Measurements from ENCODE around the gene RAD51. TPM values are rescaled to one million over a fixed set of nuclear protein-coding genes. Genes with fewer than 3 reads are reported as not detected.

RAD51 gene
- total and polyA plus RNA-seq, 9 donors: 0.41 to 2.5 (median 0.73) TPM; not detected in 3

GRCh38 chr15:40767838-40768500 is 73.0 kb downstream of the RAD51 start:
- WGBS, 3 donors: 83 to 89% (median 86%) methylated on average over 29 of the region's 29 CpGs
- H3K4me3 ChIP-seq: no peak overlapping the region
- no peaks in the 10 kb centered on the region for H3K27me3 ChIP-seq
- H3K36me3 ChIP-seq: no peaks in the 10 kb centered on the region
- no peak for DNase-seq
- H3K27ac ChIP-seq: no peak overlapping the region
- H3K9me3 ChIP-seq: no peaks in the 10 kb centered on the region
- TF ChIP-seq POLR2A (IDR thresholded peaks at IDR 0.05) (no peak), CTCF (IDR thresholded peaks at IDR 0.05) (no peak), EP300 (IDR thresholded peaks at IDR 0.05) (no peak)
- H3K4me1 ChIP-seq (ENCODE audit: insufficient read depth): peaks cover 7% of the 10 kb centered on the region
- intact Hi-C loops (cut with DNase I): no loop called here

- no peak overlapping the region for H3K27ac ChIP-seq
- H3K36me3 ChIP-seq: no peaks in the 10 kb centered on the region
- intact Hi-C loops (cut with DNase I): no loop called here
- H3K27me3 ChIP-seq: no peaks in the 10 kb centered on the region
- 71 to 77% (median 76%) methylated on average over 19 to 21 of the region's 21 CpGs for WGBS, 3 donors
- H3K4me1 ChIP-seq (ENCODE audit: insufficient read depth): peaks cover 4% of the 10 kb centered on the region
- H3K4me3 ChIP-seq: no peak overlapping the region
- TF ChIP-seq EP300 (IDR thresholded peaks at IDR 0.05) (no peak), POLR2A (IDR thresholded peaks at IDR 0.05) (no peak), CTCF (IDR thresholded peaks at IDR 0.05) (no peak)
- no peaks in the 10 kb centered on the region for H3K9me3 ChIP-seq
- DNase-seq: no peak
Observed at GRCh38 chr15:40768521-40769273, 73.7 kb downstream of the RAD51 start.

DNA sequence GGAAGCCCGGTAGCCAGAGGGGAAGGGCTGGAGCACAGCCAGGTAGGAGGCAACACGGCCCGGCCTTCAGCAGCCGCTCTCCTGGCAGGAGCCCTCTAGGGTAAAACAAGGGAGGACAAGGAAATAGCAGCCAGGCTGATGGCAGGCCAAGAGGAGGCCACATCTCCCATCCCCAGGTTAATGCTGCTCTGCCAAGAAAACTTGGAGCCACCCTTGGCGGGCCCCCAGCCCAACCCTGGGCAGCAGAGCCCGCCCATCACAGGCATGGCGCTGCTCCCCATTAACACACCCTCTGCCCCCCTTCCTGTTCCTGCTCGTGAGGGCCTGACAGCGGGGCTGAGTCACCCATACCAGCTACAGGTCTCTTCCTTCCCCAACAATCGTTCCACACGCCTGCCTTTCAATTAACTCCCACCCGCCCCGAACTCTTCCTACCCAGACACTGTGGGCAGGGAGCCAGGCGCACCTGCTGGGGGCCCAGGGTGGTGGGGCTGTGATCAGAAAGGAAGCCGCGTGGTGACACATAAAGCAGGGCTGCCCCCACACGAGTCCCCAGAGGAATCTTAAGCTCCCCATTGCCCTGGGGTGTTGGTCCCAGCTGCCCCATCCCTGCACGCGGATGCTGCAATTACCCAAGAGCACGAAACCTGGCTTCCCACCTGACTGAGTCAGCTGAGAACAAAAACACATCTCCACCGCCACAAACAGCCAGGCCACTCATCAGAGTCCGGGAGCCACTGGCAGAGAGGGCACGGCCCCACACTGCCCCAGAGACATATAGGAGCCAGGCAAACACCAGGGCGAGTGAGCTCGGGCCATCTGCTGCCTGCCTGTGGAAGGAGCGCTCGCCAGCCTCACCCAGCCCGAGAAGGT is 74.5 kb downstream of the RAD51 start, which contains the start of gene C15orf62:
C15orf62 (plus strand) TSS at position 707 of the 873 bp plus-strand sequence. CDS start 516 bp downstream, outside the sequence.
- TF ChIP-seq EP300 (IDR thresholded peaks at IDR 0.05) (no peak), CTCF (IDR thresholded peaks at IDR 0.05) (no peak), POLR2A (IDR thresholded peaks at IDR 0.05) (no peak)
- intact Hi-C loops (cut with DNase I): no loop called here
- H3K4me3 ChIP-seq: no peak within 1 kb of the TSS
- peak in 4 of 5 donors; percentile 44 to 60 (median 52) for DNase-seq
- 62 to 67% (median 65%) methylated on average over 27 to 28 of the region's 28 CpGs for WGBS, 3 donors
- no peaks in the 10 kb centered on the region for H3K27me3 ChIP-seq
- no peaks in the 10 kb centered on the region for H3K36me3 ChIP-seq
- H3K4me1 ChIP-seq (ENCODE audit: insufficient read depth): peaks cover 4% of the 10 kb centered on the region
- no peaks in the 10 kb centered on the region for H3K9me3 ChIP-seq
- H3K27ac ChIP-seq: no peak within 1 kb of the TSS

DNA sequence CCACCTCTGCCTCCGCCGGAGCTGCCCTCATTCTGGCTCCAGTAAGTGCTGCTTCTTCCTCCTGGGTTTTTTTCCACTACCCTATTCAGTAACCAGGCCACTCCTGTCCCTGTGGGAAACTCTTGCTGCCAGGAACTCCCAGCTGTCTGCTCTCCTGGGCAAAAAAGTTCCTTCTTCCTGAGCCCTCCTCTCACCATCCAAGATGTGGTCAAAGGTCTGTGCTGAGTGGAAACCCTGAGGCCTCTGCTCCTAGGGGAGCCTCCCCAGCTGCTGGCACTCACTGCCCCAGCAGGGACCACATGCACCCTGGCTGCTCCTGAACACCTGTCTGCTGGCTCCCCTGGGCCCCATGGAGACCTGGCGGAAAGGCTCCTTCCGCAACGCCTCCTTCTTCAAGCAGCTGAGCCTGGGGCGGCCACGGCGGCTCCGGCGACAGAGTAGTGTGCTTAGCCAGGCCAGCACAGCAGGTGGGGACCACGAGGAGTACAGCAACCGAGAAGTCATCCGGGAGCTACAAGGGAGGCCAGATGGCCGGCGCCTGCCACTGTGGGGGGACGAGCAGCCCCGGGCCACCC is 75.3 kb downstream of the RAD51 start:
- H3K36me3 ChIP-seq: no peaks in the 10 kb centered on the region
- no peak for DNase-seq
- intact Hi-C loops (cut with DNase I): no loop called here
- 83 to 85% (median 84%) methylated on average over 14 to 17 of the region's 17 CpGs for WGBS, 3 donors
- no peak overlapping the region for H3K27ac ChIP-seq
- peaks cover 2% of the 10 kb centered on the region for H3K4me1 ChIP-seq (ENCODE audit: insufficient read depth)
- TF ChIP-seq CTCF (IDR thresholded peaks at IDR 0.05) (no peak), POLR2A (IDR thresholded peaks at IDR 0.05) (no peak), EP300 (IDR thresholded peaks at IDR 0.05) (no peak)
- no peaks in the 10 kb centered on the region for H3K27me3 ChIP-seq
- H3K4me3 ChIP-seq: no peak overlapping the region
- H3K9me3 ChIP-seq: no peaks in the 10 kb centered on the region

Measured in ovary (tissue), 9 donors.